HEK293T (cell line): ENCODE measurements around the gene EEF1B2.
"Not testable (repeated sequence)": the region's sequence is repeated elsewhere in the genome, so short reads cannot be mapped to it uniquely, and the experiment has no call there.

Source experiments
- CTCF ChIA-PET: fragments of 350-600 bp; formaldehyde crosslinking; extraction: SDS; loops from one replicate; lab custom pipeline; 2021; ENCODE audit warnings: antibody characterized with exemption, inconsistent platforms; lab: Yijun Ruan, JAX
- POLR2A ChIA-PET: fragments of 350-600 bp; formaldehyde crosslinking; extraction: SDS; loops from one replicate; lab custom pipeline; 2020; ENCODE audit warnings: antibody characterized with exemption, inconsistent platforms; lab: Yijun Ruan, JAX
- DNase-seq: peaks from one replicate; pipeline ENCODE4 v3.0.0; 2012; ENCODE audit warnings: mixed read lengths; ENCODE audit errors: extremely low spot score
- ARNT ChIP-seq: fragments of 450-650 bp; IDR thresholded peaks from 2 replicates; pipeline ENCODE4 v1.6.1; 2017; ENCODE audit warnings: mild to moderate bottlenecking
- BHLHE40 ChIP-seq: fragments of 450-650 bp; IDR thresholded peaks from 2 replicates; pipeline ENCODE4 v1.6.1; 2016; ENCODE audit warnings: mild to moderate bottlenecking, moderate library complexity, borderline replicate concordance
- CTBP1 ChIP-seq: fragments of 450-650 bp; IDR thresholded peaks from 2 replicates; pipeline ENCODE4 v1.6.1; 2016; ENCODE audit warnings: borderline replicate concordance
- ELF4 ChIP-seq: fragments of 450-650 bp; IDR thresholded peaks from 2 replicates; pipeline ENCODE4 v1.6.1; 2017; ENCODE audit warnings: antibody characterized with exemption
- FOXA1 ChIP-seq: fragments of 450-650 bp; IDR thresholded peaks from 2 replicates; pipeline ENCODE4 v1.6.1; 2016; ENCODE audit warnings: mild to moderate bottlenecking
- FOXK2 ChIP-seq: fragments of 450-650 bp; IDR thresholded peaks from 2 replicates; pipeline ENCODE4 v1.6.1; 2016; ENCODE audit warnings: mild to moderate bottlenecking
- FOXM1 ChIP-seq: fragments of 450-650 bp; IDR thresholded peaks from 2 replicates; pipeline ENCODE4 v1.6.1; 2017; ENCODE audit warnings: mild to moderate bottlenecking, borderline replicate concordance
- HDGF ChIP-seq: fragments of 450-650 bp; IDR thresholded peaks from 2 replicates; pipeline ENCODE4 v1.6.1; 2017; ENCODE audit warnings: antibody characterized with exemption, borderline replicate concordance
- L3MBTL2 ChIP-seq: fragments of 450-650 bp; conservative IDR thresholded peaks from 2 replicates; pipeline ENCODE4 v1.6.1; 2016; ENCODE audit warnings: mild to moderate bottlenecking
- LEF1 ChIP-seq: fragments of 450-650 bp; IDR thresholded peaks from 2 replicates; pipeline ENCODE4 v1.6.1; 2017; ENCODE audit warnings: mild to moderate bottlenecking, borderline replicate concordance
- NFRKB ChIP-seq: fragments of 450-650 bp; IDR thresholded peaks from 2 replicates; pipeline ENCODE4 v1.6.1; 2016; ENCODE audit warnings: mild to moderate bottlenecking, moderate library complexity
- SP1 ChIP-seq: fragments of 450-650 bp; IDR thresholded peaks from 2 replicates; pipeline ENCODE4 v1.6.1; 2017
- SUZ12 ChIP-seq: fragments of 450-650 bp; IDR thresholded peaks from 2 replicates; pipeline ENCODE4 v1.6.1; 2016; ENCODE audit warnings: mild to moderate bottlenecking
- TARDBP ChIP-seq: fragments of 450-650 bp; IDR thresholded peaks from 2 replicates; pipeline ENCODE4 v1.6.1; 2016
- ZNF384 ChIP-seq: fragments of 450-650 bp; IDR thresholded peaks from 2 replicates; pipeline ENCODE4 v1.6.1; 2016
- TF ChIP-seq, protein P1 (sequence below): fragments of 450-650 bp; IDR thresholded peaks from 2 replicates; pipeline ENCODE4 v1.6.1; 2016

The EEF1B2 gene

DNA sequence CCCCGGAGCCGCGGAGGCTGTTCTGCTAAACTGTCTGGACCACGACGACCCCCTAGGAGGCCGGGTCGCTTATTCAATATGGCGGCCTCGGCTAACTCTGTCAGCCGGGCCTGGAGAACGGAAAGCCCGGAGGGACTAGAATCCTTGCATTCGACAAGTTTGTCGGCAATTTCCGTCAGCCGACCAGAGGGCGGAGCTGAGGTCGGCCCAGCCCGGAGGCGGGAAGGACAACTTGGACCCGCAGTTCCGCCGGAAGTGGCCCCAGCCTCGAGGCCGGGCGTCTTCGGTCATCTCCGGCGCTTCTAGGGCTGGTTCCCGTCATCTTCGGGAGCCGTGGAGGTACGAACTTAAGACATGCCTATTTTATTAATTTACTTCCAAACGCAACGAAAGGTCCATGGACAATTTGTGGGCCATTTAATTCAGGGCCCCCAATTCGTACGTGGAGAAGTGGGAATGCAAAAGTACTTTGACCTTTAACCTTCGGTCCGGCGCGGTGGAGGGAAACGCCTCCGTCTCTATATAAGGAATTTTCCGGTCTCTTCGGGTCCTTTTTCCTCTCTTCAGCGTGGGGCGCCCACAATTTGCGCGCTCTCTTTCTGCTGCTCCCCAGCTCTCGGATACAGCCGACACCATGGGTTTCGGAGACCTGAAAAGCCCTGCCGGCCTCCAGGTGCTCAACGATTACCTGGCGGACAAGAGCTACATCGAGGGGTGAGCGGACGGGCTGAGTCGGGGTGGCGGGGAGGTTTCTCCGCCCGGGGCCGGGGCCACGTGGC lies at the start of gene EEF1B2, which contains the start of gene NDUFS1:
Gene EEF1B2, plus strand, starts transcription at position 550 of the 779 bp plus-strand sequence. Its CDS starts 85 bp downstream, at position 635.
Gene NDUFS1, minus strand, starts transcription at position 99 of the 779 bp plus-strand sequence. CDS start 5,766 bp downstream, outside the sequence.
- peak; percentile 97 for DNase-seq
- TF ChIP-seq FOXA1 (no peak), L3MBTL2 (peak; percentile 79; the same call in 1 of the 2 replicates)
- TF ChIP-seq, protein P1, sequence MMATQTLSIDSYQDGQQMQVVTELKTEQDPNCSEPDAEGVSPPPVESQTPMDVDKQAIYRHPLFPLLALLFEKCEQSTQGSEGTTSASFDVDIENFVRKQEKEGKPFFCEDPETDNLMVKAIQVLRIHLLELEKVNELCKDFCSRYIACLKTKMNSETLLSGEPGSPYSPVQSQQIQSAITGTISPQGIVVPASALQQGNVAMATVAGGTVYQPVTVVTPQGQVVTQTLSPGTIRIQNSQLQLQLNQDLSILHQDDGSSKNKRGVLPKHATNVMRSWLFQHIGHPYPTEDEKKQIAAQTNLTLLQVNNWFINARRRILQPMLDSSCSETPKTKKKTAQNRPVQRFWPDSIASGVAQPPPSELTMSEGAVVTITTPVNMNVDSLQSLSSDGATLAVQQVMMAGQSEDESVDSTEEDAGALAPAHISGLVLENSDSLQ: peak; percentile 35; the same call in 1 of the 2 replicates
- ChIA-PET POLR2A (interaction anchor here (0.6 to 2.4 kb wide), 9 partner anchors 8 to 285 kb away, joined by 3 to 10 read pairs (median 4); a partner anchor contains a TSS), CTCF (no interaction called here)

DNA sequence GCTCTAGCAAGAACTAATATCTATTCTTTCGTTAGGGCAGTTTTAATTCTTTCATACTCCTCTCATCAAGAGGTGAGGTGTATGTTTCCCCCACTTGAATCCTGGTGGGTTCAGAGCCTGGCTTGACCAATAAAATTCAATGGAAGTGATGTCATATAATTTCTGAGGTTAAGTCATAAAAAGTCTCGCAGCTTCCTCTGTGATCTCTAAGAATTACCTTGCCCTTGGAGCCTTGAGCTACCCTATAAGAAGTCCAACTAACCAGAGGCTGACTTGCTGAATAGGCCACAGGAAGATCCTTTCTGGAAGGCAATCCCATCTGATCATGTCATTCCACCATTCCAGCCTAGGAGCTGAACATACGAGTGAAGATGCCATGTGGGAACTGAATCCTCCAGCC lies 47.6 kb upstream of the EEF1B2 start:
- POLR2A ChIA-PET: no interaction called here
- TF ChIP-seq LEF1 (no peak), TARDBP (no peak)
- CTCF ChIA-PET: no interaction called here
- no peak for DNase-seq

DNA sequence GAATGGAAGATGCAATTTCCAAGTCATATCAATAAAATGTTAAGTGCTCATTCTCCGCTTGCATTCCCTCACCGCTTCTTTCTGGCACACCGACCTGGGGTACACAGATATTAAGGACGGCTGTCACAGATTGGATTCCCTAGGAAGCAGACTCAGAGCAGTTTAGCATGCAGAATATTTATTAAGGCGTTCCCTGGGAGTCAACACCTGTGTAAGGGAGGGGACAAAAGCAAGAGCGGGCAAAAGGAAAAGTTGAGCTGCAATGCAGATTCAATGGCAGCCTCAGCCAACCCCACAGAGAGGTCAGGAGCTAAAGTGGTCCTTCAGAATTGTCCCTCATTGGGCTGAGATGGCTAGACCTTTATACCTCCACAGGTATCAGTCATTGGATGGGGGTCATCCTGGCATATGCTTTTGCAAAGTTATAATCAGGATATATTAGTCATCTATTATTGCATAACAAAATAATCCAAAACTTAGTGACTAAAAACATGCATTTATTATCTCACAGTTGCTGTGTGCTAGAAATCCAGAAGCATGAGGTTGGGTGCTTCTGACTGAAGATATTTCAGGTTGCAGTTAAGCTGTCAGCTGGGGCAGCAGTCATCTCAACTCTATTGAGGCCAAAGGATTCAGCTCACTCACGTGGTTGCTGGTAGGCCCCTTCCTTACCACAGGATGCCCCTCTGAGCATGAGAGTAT lies 46.7 kb upstream of the EEF1B2 start:
- no peak for DNase-seq
- TF ChIP-seq FOXK2 (no peak), L3MBTL2 (no peak), ELF4 (no peak), ZNF384 (no peak), SUZ12 (no peak), ARNT (no peak), HDGF (no peak), BHLHE40 (no peak), TARDBP (no peak), FOXM1 (no peak), FOXA1 (no peak), CTBP1 (no peak), SP1 (no peak), LEF1 (no peak)
- TF ChIP-seq, protein P1: no peak
- ChIA-PET CTCF (no interaction called here), POLR2A (no interaction called here)

DNA sequence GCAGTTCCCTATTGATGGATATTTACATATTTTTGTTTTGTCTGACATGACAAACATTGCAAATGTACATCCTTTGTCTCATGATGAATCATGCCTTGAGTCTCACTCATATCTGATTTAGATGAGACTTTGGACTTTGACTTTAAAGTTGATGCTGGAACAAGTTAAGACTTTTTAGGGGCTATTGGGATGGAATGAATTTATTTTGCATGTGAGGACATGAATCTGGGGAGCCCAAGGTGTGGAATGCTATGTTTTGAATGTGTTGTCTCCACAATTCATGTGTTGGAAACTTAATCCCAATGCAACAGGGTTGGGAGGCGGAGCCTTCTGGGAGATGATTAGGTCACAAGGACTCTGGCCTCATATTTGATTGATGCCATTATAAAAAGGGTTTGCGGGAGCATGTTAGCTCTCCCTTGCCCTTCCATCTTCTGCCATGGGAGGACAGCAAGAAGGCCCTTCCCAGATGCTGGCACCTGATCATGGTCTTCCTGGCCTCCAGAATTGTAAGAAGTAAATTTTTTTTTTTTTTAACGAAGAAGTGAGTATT lies 44.6 kb upstream of the EEF1B2 start:
- POLR2A ChIA-PET: no interaction called here
- TF ChIP-seq LEF1 (no peak), NFRKB (no peak)
- TF ChIP-seq, protein P1: 0 out of 2 replicates have a peak, but pooled peaks have one; percentile 9
- CTCF ChIA-PET: interaction anchor here (0.6 kb wide), 1 partner anchor 90 kb away, joined by 3 read pairs; no protein-coding TSS in a partner anchor
- DNase-seq: no peak

DNA sequence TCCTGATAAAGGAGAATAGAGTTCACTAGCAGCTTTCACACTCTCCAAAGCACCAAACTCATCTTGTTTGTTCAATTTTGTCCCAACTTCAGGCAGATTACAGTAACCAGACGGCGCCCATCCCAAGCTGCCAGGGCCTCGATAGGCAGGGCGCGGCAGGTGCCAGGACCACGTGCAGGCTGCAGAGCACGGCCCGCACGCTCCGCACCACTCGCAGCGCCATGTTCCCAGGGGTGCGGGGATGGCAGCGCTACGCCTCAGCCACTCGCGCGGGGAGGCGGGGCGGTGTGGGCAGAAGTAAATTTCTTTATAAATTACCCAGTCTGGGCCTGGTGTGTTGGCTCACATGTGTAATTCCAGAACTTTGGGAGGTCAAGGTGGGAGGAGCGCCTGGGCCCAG lies 43.4 kb upstream of the EEF1B2 start:
- CTCF ChIA-PET: no interaction called here
- no peak for DNase-seq
- no peak for TF ChIP-seq SP1
- no peak for TF ChIP-seq FOXA1
- TF ChIP-seq NFRKB: no peak
- no peak for TF ChIP-seq LEF1
- no peak for TF ChIP-seq TARDBP
- TF ChIP-seq HDGF: no peak
- TF ChIP-seq FOXM1: no peak
- no peak for TF ChIP-seq ZNF384
- TF ChIP-seq BHLHE40: no peak
- TF ChIP-seq, protein P1: no peak
- TF ChIP-seq CTBP1: no peak
- POLR2A ChIA-PET: no interaction called here

DNA sequence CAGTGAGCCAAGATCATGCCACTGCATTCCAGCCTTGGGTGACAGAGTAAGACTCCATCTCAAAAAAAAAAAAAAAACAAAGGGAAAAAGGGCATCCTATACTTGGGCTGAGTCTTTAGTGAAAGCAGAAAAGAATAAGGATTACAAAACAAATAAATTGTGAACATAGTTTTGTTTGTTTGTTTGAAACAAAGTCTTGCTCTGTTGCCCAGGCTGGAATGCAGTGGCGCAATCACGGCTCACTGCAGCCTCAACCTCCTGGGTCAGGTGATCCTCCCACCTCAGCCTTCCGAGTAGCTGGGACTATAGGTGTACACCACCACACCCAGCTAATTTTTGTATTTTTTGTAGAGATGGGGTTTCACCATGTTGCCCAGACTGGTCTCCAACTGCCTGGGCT lies 37.1 kb upstream of the EEF1B2 start:
- DNase-seq, CTCF ChIA-PET, POLR2A ChIA-PET: not testable (repeated sequence)
